ENCODE results near the gene DNAJC8.

DNA sequence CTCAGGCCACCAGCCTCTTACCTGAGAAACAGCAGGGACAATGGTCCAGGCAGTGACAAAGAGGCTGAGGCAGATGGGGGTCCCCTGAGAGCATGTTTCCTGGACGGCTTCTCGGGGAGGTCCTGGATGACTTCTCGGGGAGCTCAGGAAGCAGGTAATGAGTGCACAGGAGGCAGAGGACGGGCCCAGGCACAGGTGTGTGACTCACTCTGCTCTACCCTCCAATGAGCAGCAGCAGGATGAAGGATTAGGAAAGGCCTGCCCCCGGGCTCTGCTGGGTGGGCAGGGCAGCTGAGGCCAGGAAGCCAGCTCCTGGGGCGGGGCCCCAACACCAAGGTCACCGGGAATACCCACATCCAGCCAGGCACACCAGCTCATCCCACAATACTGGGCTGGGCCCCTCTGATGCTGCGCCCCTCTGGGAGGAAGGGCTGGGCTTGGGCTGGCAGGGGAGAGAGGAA, 39.1 kb downstream of the DNAJC8 start:
- TF ChIP-seq, protein P1, sequence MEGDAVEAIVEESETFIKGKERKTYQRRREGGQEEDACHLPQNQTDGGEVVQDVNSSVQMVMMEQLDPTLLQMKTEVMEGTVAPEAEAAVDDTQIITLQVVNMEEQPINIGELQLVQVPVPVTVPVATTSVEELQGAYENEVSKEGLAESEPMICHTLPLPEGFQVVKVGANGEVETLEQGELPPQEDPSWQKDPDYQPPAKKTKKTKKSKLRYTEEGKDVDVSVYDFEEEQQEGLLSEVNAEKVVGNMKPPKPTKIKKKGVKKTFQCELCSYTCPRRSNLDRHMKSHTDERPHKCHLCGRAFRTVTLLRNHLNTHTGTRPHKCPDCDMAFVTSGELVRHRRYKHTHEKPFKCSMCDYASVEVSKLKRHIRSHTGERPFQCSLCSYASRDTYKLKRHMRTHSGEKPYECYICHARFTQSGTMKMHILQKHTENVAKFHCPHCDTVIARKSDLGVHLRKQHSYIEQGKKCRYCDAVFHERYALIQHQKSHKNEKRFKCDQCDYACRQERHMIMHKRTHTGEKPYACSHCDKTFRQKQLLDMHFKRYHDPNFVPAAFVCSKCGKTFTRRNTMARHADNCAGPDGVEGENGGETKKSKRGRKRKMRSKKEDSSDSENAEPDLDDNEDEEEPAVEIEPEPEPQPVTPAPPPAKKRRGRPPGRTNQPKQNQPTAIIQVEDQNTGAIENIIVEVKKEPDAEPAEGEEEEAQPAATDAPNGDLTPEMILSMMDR (conservative IDR thresholded peaks at IDR 0.05), result no peak
- no peak for TF ChIP-seq EZH2 (IDR thresholded peaks at IDR 0.05; ENCODE audit: low read depth)
